HG03159 (cell line): ENCODE measurements around the gene C2orf92.
"Not testable (repeated sequence)": the region's sequence is repeated elsewhere in the genome, so short reads cannot be mapped to it uniquely, and the experiment has no call there.

Experiments used
- ATAC-seq: cut with Tn5 transposase; IDR thresholded peaks from one replicate; pipeline ENCODE4 v1.9.1; 2021; ENCODE audit warnings: mild to moderate bottlenecking, moderate library complexity; ENCODE audit not compliant: unreplicated experiment

C2orf92 gene

GRCh38 chr2:97659256-97660043 lies 10.1 kb upstream of the C2orf92 start:
- no peak for ATAC-seq

DNA sequence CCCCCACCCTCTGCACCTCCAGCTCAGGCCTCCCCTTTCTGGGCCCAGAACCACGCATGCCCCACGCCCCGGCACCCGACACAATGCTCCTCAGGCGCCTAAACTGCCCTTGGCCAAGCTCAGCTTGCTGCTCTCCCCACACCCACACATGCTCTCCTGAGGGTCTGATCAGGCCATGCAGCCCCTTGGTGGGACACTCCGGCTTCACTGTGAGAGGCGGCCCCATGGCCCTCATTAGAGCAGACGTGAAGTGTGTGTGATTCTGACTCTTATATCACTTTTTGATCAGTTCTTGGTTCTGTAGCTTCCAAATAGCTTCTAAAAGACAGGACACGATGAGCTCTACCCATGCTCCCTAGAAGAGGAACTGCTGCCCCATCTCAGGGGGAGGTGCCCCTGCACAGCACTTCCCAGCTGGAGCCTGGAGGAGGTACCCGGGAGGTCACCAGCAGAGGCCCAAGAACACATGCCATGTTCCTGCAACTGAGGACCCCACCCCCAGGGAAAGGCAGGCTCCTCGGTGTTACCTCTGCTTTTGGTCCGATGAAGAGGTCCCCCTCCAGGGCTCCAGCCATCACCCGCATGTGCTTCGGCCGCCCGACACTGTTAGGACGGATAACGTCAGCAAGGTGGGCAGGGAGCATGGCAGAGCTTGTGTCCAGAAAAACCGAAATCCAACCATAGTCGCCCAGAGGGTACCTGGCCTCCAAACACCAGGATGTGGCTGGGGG lies 9.3 kb upstream of the C2orf92 start:
- ATAC-seq, result no peak

GRCh38 chr2:97660775-97661389 lies 8.6 kb upstream of the C2orf92 start:
- no peak for ATAC-seq

- ATAC-seq, result no peak
Observed at GRCh38 chr2:97661927-97662326, 7.6 kb upstream of the C2orf92 start.

DNA sequence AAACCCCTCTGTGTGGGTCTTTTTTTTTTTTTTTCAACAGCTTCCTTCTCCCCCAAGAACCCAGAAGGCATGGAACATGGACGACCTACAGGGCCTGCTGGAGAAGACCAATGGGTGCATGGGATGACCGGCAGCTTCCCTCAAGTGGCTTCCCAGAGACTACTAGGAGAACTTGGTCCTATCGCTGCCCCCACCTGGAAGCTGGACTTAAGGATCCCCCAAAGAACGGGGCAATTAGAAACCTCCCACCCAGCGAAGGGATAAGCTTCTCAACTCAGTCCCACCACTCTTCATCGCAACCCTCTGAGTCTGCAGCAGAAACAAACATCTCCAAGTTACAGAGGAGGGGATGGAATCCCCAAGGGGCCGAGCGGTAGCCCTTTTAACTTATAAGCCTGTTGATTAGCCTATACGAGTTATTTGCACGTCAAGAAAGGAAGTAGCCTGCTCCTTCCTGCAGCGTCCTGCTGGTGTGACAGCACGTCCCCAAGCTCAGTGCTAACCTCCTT lies 7.1 kb upstream of the C2orf92 start:
- peak; percentile 25 for ATAC-seq

- ATAC-seq, result peak; percentile 51
Observed at GRCh38 chr2:97662895-97663625, 6.5 kb upstream of the C2orf92 start.

DNA sequence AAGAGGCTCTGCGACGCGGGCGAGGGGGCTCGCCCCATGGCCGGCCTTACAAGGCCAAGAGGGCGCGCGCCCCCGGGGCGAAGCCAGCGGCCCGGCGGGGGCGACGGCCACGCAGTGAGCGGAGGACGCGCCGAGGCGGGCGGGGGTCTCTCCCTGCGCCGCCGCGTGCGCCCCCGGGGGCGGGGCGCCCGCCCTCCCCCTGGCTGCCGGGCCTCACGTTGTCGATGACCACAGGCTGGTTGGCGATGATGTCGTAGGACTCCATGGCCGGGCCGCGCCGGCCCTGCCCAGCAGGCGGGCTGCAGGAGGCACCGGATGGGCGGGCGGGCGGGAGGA lies 5.9 kb upstream of the C2orf92 start:
- ATAC-seq, result peak; percentile 38

GRCh38 chr2:97663962-97664635 lies 5.4 kb upstream of the C2orf92 start, which contains the start of gene ACTR1B:
Gene ACTR1B, minus strand, starts transcription at chr2:97664044. Its CDS starts 154 bp downstream, at chr2:97663890.
- ATAC-seq, result peak; percentile 83

DNA sequence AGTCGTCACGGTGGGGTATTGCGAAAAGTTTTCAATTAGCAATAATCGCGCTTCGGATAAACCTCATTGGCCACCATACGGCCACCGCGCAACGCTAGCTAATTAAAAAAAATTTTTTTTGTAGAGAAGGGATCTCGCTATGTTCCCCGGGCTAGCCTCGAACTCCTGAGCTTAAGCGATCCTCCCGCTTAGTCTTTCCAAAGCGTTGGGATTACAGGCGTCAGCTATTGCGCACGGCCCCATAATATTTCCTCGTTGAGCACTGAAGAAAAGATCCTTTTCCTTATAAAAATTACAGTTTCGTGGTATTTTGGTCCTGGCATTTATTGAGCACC lies 4.9 kb upstream of the C2orf92 start:
- ATAC-seq, result no peak

GRCh38 chr2:97670471-97670870 lies 958 bp downstream of the C2orf92 start:
- ATAC-seq, result no peak

- no peak for ATAC-seq
Observed at GRCh38 chr2:97671526-97671925, 2.0 kb downstream of the C2orf92 start.

DNA sequence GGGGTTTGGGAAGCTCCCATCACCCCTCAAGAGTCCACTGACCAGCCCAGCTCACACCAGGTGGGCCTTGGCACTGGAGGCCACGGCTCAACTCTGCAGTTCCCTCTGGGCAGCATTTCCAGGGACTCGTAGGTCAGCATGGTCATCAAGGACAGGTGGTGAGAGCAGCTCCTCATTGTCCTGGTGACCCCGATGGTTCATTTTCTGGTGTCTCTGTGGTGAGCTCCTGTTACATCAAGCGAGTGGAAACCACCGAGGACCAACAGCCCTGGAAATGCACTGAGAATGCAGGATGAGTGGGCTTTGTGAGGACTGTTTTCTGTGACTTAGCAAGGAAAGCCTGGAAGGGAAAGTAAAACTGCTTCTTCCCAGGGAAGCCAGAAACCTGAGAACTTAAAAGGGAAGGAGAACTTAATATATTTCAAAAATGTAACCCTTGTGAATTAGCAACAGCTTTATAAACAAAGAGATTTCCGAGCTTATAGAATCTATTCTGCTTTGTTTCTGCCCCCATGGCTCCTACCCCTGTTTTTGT lies 3.2 kb downstream of the C2orf92 start:
- not testable (repeated sequence) for ATAC-seq

GRCh38 chr2:97673182-97673914 lies 3.8 kb downstream of the C2orf92 start:
- no peak for ATAC-seq

DNA sequence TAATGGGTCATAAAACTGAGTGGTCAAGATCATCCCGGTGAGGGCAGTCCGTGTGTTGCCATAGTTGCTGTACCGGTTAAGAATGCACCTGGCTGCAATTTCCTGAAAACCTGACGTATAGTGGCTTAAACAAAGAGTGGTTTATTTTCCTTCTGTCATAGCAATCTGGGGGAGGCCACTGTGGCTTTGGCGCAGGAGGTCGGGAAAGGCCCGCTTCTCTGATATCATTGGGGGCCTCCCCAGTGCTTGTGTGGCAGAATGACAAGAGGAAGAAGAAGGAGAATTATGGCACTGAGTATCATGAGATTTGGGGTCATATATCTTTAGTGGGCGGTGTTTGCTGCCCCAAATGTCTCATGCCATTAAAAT lies 4.4 kb downstream of the C2orf92 start:
- no peak for ATAC-seq

DNA sequence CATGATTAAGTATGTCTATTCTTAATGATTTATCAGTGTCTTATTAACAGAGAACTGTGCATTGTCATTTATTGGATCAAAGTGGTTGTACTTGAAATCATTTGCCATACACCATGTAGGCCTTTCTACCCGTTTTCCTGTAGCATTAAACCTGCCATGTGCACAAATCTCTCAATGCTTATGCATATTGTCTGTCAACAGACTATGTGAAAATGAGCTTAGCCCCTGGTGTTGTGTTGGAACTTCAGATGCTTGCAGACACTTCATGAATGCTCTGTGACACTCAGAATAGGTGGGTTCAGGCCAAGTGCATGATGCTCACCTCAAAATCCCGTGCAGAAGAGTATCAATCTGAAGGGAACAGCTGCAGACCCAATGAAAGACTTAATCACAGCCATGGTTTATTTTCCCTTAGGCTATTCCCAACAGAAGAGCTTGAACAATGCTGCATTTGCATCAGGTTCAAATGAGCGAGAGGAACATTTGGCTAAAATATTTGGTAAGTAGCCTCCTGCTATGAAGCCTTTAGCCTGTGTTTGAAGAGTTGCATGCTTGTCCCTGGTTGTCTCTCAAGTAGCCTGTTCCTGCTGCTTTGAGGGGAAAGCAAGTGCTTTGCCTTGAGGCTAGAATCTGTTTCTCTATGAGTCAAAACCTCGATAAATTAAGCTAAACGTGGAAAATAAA lies 6.1 kb downstream of the C2orf92 start:
- ATAC-seq, result no peak

DNA sequence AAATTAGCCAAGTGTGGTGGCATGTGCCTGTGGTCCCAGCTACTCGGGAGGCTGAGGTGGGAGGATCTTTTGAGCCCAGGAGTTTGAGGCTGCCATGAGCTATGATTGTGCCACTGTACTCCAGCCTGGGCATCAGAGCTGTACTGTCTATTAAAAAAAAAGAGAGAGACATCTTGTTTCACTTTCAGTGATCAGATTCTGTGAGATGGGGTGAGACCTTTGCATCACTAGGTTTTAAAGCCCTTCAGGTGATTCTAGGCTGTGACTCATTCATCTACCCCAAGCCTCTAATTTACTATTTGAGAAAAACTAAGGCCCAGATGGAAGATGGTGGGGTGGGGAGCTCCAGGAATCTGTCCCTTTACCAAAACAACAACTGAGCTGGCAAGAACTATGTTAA lies 7.1 kb downstream of the C2orf92 start:
- ATAC-seq, result no peak

DNA sequence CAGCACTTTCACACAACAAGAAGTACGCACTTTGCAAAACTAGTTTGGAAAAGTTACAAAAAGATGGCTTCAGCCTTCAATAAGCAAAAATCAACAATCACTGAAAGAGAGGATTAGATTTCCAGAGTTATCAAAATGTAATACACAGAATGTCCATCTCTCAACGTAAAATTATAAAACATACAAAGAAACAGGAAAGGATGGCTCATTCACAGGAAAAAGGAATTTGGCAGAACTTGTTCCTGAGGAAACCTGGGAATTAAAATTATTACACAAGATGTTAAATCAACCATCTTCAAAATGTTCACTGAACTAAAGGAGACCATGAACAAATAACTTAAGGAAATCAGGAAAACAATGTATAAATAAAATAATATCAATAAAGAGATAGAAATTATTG lies 8.0 kb downstream of the C2orf92 start:
- ATAC-seq, result no peak

DNA sequence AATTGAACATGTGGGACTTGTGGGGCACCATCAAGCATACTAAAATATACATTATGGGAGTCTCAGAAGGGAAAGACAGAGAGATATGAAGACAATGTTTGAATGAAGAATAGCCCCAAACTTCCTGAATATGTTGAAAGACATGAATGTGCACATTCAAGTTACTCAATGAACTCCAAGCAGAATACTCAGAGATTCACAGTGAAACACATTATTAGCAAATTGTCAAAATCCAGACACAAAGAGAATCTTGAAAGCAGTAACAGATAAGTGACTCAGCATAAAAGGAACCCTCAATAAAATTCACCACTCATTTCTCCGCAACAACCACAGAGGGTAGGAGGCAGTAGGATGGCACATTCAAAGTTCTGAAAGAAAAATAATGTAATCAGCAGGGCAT lies 8.8 kb downstream of the C2orf92 start:
- ATAC-seq, result no peak

DNA sequence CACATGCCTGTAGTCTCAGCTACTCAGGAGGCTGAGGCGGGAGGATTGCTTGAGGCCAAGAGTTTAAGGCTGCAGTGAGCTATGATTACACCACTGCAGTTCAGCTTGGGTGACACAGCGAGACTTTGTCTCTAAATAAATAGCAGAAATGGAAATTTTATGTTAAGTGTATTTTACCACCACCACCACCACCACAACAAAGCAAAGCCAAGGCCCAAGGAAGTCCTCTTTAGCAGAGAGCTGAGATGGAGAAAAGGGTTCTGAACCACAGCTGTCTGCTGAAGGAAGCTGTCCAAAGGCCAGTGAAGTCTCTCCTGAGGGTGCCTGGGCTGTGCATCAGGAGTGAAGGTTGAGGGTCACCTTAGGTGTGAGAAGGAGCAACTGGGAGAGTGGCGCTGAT lies 17.7 kb downstream of the C2orf92 start:
- ATAC-seq, result not testable (repeated sequence)
